ENCODE data around the gene C11orf71. TPM values are rescaled to one million over a fixed set of nuclear protein-coding genes. Genes with fewer than 3 reads are reported as not detected.

C11orf71 gene
- total and polyA plus RNA-seq, 9 of the 15 experiments (the other 6 are each of a cell fraction or from before 2014, with no cell fraction given) = 2.9 to 15.1 (median 9.1) TPM

GRCh38 chr11:114379394-114380069 is 20.8 kb downstream of the C11orf71 start:
- FAIRE-seq = no peak
- ChIA-PET CTCF (ENCODE audit: low intra/inter-chr PET ratio) (no interaction called here), POLR2A (interaction anchor here (0.9 kb wide), 1 partner anchor 12 kb away, joined by 3 read pairs; no protein-coding TSS in a partner anchor)
- no peaks in the 10 kb centered on the region for H3K79me2 ChIP-seq (ENCODE audit: control insufficient read depth, insufficient read depth, low read length)
- H3K9me1 ChIP-seq (ENCODE audit: control insufficient read depth, insufficient read depth, low read length) = no peaks in the 10 kb centered on the region
- no TSS peak for BruUV-seq (replicated peaks)
- ATAC-seq = no peak
- WGBS (ENCODE audit: insufficient coverage, low coverage, missing lambda C conversion rate) = 0% methylated on average over 5 of the region's 5 CpGs
- H2AFZ ChIP-seq (ENCODE audit: low read depth, low read length) = no peak overlapping the region
- H3K27ac ChIP-seq (ENCODE audit: extremely low read depth, low read depth, low read length) = no peak overlapping the region
- no peak overlapping the region for H3K9ac ChIP-seq (ENCODE audit: insufficient read depth in 1 of 2, low read depth in 2 of 2, low read length in 2 of 2)
- no peak for DNase-seq (ENCODE audit: extremely low read depth in 1 of 4, low spot score in 3 of 4)
- no peak for TF ChIP-seq MAFF (IDR thresholded peaks at IDR 0.05; ENCODE audit: low read length)
- TF ChIP-seq RUNX1 (IDR thresholded peaks at IDR 0.05; ENCODE audit: low read depth) = no peak
- no peak for TF ChIP-seq PHF21A (IDR thresholded peaks at IDR 0.05; ENCODE audit: borderline replicate concordance, low read depth)
- no peak for TF ChIP-seq ERF (CRISPR knock-in tag; IDR thresholded peaks at IDR 0.05)
- TF ChIP-seq TEAD4 (IDR thresholded peaks at IDR 0.05; ENCODE audit: low read length) = no peak
- TF ChIP-seq TEAD4 (CRISPR knock-in tag; IDR thresholded peaks at IDR 0.05; ENCODE audit: borderline replicate concordance) = no peak
- TF ChIP-seq SRF (CRISPR knock-in tag; IDR thresholded peaks at IDR 0.05) = no peak
- no peak for TF ChIP-seq POLR2AphosphoS5 (IDR thresholded peaks at IDR 0.05; ENCODE audit: control insufficient read depth, insufficient read depth, low read depth, low read length)
- no peak for TF ChIP-seq ZNF57 (CRISPR knock-in tag; IDR thresholded peaks at IDR 0.05)
- no peak for TF ChIP-seq ZNF785 (CRISPR knock-in tag; IDR thresholded peaks at IDR 0.05)
- no peak for TF ChIP-seq TRIM28 (IDR thresholded peaks at IDR 0.05)
- no peak for TF ChIP-seq NCOA2 (IDR thresholded peaks at IDR 0.05; ENCODE audit: partially characterized antibody in 2 of 2)
- no peak for TF ChIP-seq SMARCA4 (IDR thresholded peaks at IDR 0.05)
- TF ChIP-seq E2F4 (CRISPR knock-in tag; IDR thresholded peaks at IDR 0.05; ENCODE audit: low read depth) = no peak
- no peak for TF ChIP-seq ZNF639 (CRISPR knock-in tag; conservative IDR thresholded peaks at IDR 0.05 in 1 of 2, IDR thresholded peaks at IDR 0.05 in 1 of 2)
- peaks cover 0 to 4% of the 10 kb centered on the region in 2 experiments; a peak in 1 of 5 replicates for H3K4me1 ChIP-seq (replicated peaks in 1 of 2; ENCODE audit: control insufficient read depth in 2 of 2, insufficient read depth in 2 of 2, low read length in 2 of 2)
- no peak overlapping the region for H3K4me3 ChIP-seq
- in situ Hi-C loops (cut with MboI) (no loop called here), intact Hi-C loops (cut with micrococcal nuclease) (no loop called here)
- no peak overlapping the region for H3K4me2 ChIP-seq (ENCODE audit: insufficient read depth, low read length)
- no peaks in the 10 kb centered on the region for H4K20me1 ChIP-seq (replicated peaks; ENCODE audit: control insufficient read depth, insufficient read depth, low read length)
- no peaks in the 10 kb centered on the region for H3K36me3 ChIP-seq (ENCODE audit: control insufficient read depth, insufficient read depth, low read length)
- H3K27me3 ChIP-seq (ENCODE audit: control insufficient read depth in 2 of 2, insufficient read depth in 2 of 2, low read length in 2 of 2) = peaks cover 15 to 18% of the 10 kb centered on the region in 2 experiments
- no peaks in the 10 kb centered on the region for H3K9me3 ChIP-seq (replicated peaks; ENCODE audit: control insufficient read depth, insufficient read depth, low read depth, low read length)
